ENCODE data around the gene ZNF17.
A peak's percentile ranks its signal among the peaks of the same experiment; 100 is the strongest.
"Not testable (repeated sequence)": the region's sequence is repeated elsewhere in the genome, so short reads cannot be mapped to it uniquely, and the experiment has no call there.

ZNF17 gene

GRCh38 chr19:57410877-57411671 lies at the start of gene ZNF17:
TSS of gene ZNF17 (plus strand) at chr19:57411161. CDS start at chr19:57413616, 2,455 bp downstream.
- peak; percentile 88 for DNase-seq

GRCh38 chr19:57362419-57362818 lies 48.5 kb upstream of the ZNF17 start:
- DNase-seq = no peak

- DNase-seq = peak; percentile 97
Measured at GRCh38 chr19:57362997-57363687, 47.8 kb upstream of the ZNF17 start, which contains the start of the genes TRAPPC2B and ZNF547. TSS of gene TRAPPC2B (plus strand) at chr19:57363551. CDS start at chr19:57364834, 1,283 bp downstream. TSS of gene ZNF547 (plus strand) at chr19:57363551. CDS start at chr19:57368556, 5,005 bp downstream.

- no peak for DNase-seq
Measured at GRCh38 chr19:57363688-57364181, 47.2 kb upstream of the ZNF17 start.

- DNase-seq = no peak
Measured at GRCh38 chr19:57366776-57367175, 44.2 kb upstream of the ZNF17 start.

- no peak for DNase-seq
Measured at GRCh38 chr19:57374179-57374578, 36.8 kb upstream of the ZNF17 start.

GRCh38 chr19:57374647-57375046 lies 36.3 kb upstream of the ZNF17 start:
- DNase-seq = not testable (repeated sequence)

- no peak for DNase-seq
Measured at GRCh38 chr19:57376151-57376550, 34.8 kb upstream of the ZNF17 start.

- no peak for DNase-seq
Measured at GRCh38 chr19:57377498-57378146, 33.3 kb upstream of the ZNF17 start.

- DNase-seq = no peak
Measured at GRCh38 chr19:57380923-57381322, 30.0 kb upstream of the ZNF17 start.

- no peak for DNase-seq
Measured at GRCh38 chr19:57382806-57383488, 28.0 kb upstream of the ZNF17 start.

- no peak for DNase-seq
Measured at GRCh38 chr19:57389194-57389729, 21.7 kb upstream of the ZNF17 start.

- DNase-seq = peak; percentile 98
Measured at GRCh38 chr19:57389730-57390598, 21.0 kb upstream of the ZNF17 start, which contains the start of gene ZNF548. TSS of gene ZNF548 (plus strand) at chr19:57389854. CDS start at chr19:57390100, 246 bp downstream.

GRCh38 chr19:57395710-57396109 lies 15.3 kb upstream of the ZNF17 start:
- no peak for DNase-seq

GRCh38 chr19:57398868-57399267 lies 12.1 kb upstream of the ZNF17 start:
- DNase-seq = no peak

GRCh38 chr19:57403737-57404563 lies 7.0 kb upstream of the ZNF17 start:
- DNase-seq = no peak

GRCh38 chr19:57406516-57407123 lies 4.3 kb upstream of the ZNF17 start:
- DNase-seq = peak; percentile 68

GRCh38 chr19:57419439-57419838 lies 8.5 kb downstream of the ZNF17 start:
- no peak for DNase-seq

- no peak for DNase-seq
Measured at GRCh38 chr19:57421037-57421436, 10.1 kb downstream of the ZNF17 start.
